ENCODE results near the gene SDCBP2.

SDCBP2 gene

DNA sequence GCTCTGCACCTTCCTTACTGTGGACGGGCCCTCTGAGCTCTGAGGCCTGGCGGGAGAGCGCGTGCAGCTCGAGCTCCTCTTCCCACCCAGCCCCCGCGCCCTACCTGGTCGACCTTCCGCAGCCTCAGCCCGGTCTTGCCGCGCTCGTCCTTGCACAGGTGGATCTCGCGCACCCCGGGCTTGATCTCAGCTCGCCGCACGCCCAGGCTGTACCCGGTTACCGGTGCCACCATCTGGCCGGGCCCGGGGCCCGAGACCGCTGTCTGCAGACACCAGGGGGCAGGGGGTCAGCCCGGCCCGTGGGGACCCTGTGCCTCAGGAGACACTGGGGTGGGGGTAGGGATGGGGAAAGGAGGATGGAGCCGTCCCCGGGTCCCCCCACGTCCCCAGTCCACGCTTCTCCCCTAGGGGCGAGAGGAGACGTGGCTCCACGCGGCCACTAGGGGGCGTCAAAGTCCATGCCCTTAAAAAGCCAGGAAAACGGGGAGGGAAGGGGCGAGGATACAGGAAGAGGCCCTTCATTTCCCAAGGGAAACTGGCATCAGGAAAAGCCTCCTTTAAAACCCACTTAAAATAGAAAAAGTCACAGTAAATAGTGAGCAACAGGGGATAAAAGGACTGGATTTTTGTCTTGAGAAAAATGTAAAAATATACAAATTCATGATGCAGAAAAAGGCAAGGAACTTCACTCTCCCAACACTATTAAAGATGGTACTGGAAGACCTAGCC is 15.5 kb downstream of the SDCBP2 start:
- DNase-seq (ENCODE audit: low read depth in 2 of 2) = peak; percentile 40 to 53

DNA sequence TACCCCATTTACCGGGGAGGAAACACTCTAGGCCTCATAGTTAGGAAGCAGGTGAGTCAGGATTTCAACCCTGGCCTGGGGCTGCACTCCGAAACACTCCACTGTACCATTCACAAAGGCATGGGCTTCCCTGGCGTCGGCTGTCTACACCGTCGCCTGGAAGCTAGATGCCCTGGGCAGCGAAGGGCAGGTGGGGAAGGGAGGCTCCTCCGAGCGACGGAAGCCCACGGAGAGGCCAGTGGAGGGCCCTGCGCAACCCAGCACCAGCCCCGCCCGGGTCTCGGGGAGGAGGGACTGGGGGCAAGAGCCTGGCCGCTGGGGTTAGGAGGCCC is 16.1 kb downstream of the SDCBP2 start:
- no peak for DNase-seq (ENCODE audit: low read depth in 2 of 2)

DNA sequence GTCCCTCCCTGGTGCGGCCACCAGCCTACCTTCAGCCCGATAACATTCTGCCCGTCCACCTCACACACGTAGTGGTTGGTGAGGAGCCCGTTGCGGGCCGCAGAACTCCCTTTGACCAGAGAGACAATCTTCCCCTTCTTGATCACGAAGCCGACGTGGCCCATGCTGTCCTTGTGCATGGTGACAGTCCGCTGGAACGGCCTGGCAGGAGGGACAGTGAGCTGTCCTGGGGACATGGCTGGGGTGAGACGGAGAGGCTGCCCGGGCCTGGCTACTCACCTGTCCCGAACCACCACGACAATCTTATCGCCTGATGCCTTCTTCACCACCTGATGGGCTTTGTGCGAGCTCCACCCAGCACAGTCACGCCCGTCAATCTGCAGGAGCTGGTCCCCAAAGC is 16.6 kb downstream of the SDCBP2 start:
- no peak for DNase-seq (ENCODE audit: low read depth in 2 of 2)

DNA sequence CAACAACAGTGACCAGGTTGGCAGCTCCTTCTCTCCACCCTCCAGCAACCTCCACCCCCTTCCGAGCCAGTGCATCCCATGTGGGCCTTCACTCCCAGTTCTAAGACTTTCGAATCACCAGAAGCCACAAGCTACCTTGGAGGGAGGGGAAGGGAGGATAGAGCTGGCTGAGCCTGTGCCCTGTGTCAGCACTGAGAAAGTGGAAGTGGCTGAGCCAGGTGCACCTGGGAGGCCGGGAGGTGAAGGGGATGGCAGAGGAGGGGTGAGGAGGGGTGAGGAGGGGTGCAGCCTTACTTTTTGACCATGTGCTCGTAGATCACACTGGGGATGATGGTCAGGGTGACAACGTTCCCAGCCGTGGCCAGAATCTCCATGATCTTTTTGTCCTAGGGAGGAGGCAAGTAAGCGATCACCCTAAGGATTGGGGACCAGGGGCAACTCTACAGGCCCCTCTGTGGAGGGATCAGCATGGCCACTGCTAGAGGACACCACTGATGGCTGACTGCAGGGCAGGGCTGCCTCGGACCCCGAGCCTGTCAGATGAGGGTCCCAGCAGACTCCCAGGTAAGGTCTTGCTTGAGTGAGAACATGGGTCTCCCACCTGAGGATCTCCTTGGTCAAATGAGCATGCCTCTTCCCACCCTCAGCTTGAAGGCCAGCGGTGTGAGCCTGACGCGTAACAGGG is 18.3 kb downstream of the SDCBP2 start:
- DNase-seq (ENCODE audit: low read depth in 2 of 2) = no peak

DNA sequence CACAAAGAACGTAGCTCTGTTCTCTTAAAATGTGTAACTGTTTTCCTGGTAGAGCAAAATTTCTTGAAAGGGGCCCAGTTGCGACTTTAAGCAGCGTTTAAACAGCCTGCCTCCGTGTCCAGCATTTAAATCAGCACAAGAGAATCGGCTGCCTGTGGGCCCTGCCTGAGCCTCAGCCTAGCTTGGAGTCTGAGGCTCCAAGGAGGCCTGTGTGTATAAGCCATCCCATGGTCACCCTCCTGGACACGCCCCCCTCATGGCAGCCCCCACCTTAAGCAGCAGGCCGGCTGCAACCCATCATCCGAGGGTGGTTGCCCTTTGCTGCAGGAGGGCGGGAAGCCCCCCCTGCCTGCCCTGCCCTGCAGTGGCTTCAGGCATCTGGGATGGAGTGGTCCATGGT is 18.9 kb downstream of the SDCBP2 start:
- no peak for DNase-seq (ENCODE audit: low read depth in 2 of 2)

DNA sequence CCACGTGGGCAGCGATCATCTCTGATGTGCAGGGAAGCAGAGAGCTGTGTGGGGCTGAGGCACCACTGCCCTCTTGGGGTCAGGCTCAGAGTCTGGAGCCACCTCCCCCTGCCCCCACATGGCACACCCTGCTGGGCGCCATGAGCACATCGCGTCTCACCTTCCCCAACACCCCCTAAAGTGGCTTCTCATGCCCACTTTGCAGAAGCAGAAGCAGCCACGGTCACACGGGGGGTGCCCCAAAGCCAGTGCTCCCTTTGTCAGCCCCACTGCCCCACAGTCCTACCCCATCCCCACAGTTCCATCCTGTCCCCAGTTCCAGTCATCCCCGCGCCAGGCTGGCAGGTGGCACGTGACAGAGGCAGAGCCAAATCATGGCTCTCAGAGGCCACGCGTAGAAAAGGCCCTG is 19.5 kb downstream of the SDCBP2 start:
- DNase-seq (ENCODE audit: low read depth in 2 of 2) = no peak

DNA sequence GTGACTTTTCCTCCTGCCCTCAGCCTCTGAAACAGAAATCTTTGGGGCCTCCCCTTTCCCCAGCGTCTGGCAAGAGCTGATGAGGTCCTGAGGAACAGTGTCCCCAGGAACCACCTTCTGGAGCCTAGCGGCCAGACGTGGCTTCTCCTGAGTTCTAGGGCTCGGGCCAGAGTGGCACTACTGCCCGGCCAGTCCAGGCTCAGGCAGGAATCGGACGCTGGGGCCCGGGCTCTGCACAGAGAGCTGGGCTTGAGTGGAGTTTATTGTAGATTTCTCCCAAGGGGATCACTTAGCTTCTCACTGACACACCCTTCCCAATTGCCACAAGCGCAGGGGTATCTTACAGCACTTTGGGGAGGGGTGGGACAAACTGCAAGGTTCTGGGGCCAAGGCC is 20.2 kb downstream of the SDCBP2 start:
- no peak for DNase-seq (ENCODE audit: low read depth in 2 of 2)

DNA sequence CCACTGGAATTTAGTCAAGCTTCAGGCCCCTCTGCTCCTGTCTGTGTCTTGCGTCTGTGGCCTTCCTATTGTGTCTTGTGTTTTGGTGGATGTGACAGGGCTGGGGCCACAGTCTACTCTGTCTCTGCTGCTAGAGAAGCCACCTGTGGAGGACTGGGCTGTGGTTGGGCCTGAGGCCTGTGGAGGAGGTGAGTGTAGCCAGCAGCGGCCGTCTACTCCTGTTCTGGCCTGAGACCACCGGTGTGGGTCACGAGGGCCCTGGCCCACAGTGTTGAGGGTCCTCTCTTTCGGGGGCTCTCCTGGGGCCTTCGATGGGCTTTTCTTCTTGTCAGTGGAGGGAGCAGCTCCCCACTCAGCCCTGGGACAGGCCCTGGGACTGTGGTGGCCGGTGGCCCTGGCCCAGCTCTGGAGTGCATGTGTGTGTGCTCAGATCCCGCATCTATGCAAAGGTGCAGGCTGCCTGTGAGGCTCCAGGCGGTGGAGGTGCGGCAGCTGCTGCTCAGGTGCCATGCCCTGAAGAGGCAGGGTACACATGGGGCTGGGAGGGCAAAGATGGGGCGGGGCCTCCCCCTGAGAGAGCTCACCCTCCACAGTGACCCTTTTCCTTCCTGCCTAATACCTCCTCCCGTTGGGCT is 20.8 kb downstream of the SDCBP2 start:
- no peak for DNase-seq (ENCODE audit: low read depth in 2 of 2)

DNA sequence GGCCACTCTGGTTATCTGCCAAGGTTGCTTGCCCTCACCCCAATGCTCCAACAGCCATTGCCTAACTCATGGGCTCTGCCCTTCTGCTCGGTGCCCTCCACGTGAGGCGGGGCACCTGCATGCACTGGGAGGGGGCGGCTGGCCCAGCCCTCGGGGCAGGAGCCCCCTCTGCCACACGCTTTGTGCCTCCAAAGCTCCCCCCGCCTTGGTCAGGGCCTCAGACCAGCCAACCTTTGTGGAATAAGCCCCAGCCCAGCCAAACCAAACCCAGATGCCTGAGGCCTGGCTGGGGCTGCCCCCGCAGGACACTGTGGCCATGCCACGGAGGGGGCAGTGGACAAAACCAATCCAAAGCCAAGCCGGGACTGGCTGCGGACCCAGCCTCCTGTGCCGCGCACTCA is 21.4 kb downstream of the SDCBP2 start:
- DNase-seq (ENCODE audit: low read depth in 2 of 2) = no peak

DNA sequence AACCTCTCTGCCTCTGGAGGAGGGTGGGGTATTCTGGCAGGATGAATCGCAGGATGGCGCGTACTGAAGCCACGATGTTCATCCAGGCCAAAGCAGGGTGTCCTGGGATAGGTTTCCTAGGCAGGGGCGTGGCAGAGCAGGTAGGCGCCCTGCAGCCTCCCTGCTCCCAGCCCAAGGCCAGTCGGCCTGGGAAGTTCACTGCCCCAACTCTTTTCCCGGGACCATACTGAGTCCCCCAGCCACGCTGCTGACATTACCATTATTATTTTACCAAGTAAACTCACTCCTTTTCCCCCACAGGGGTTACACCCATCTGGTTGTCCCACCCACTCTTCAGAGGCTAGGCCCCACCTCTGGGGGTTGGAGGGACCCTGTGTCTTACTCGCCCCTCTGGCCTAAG is 21.8 kb downstream of the SDCBP2 start:
- DNase-seq (ENCODE audit: low read depth in 2 of 2) = no peak

DNA sequence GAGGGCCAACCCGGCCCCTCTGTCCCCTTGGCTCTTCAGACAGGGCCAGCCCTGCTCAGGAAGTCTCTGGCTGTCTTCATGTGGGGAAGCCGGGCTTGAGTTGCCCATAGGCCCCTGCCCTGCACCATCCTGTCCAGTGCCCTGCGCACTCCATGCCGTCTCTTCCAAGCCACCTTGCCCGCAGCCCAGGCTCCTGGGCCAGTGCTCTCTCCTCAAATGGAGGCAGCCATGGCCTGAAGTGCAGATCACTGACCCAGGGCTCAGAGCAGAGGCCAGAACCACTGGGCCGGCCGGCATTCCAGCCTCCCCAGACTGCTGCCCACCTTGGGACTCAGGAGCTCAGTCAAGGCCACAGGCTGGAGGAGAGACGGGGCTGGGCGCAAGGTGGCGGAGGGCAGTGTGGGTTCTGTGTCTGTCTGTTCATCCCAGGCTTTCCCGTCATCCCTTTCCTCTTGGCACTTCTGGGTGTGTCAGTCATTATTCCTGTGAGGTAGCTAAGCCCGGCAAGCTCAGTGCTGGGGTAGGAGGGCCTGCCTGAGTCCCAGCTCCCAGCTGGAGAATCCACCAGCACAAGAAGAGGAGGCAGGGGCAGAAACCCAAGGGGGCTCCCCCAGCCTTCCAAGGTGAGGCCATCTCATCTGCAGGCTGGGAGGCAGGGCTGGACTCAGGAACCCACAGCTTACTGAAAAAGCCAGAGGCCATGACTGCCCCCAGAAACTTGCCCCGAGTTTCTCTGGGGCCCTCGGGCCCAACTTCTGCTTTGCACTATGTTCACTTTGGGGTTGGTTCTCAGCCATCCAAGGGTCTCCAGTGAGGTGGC is 22.4 kb downstream of the SDCBP2 start:
- no peak for DNase-seq (ENCODE audit: low read depth in 2 of 2)

DNA sequence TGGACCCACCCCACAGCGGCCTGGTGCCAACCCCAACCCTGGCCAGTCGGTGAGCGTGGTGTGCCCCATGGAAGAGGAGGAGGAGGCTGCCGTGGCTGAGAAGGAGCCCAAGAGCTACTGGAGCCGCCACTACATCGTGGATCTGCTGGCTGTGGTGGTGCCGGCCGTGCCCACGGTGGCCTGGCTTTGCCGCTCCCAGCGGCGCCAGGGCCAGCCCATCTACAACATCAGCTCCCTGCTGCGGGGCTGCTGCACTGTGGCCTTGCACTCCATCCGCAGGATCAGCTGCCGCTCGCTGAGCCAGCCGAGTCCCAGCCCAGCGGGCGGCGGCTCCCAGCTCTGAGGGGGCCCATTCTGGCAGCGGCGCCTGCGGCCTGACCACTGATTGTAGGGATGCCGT is 23.2 kb downstream of the SDCBP2 start:
- no peak for DNase-seq (ENCODE audit: low read depth in 2 of 2)

DNA sequence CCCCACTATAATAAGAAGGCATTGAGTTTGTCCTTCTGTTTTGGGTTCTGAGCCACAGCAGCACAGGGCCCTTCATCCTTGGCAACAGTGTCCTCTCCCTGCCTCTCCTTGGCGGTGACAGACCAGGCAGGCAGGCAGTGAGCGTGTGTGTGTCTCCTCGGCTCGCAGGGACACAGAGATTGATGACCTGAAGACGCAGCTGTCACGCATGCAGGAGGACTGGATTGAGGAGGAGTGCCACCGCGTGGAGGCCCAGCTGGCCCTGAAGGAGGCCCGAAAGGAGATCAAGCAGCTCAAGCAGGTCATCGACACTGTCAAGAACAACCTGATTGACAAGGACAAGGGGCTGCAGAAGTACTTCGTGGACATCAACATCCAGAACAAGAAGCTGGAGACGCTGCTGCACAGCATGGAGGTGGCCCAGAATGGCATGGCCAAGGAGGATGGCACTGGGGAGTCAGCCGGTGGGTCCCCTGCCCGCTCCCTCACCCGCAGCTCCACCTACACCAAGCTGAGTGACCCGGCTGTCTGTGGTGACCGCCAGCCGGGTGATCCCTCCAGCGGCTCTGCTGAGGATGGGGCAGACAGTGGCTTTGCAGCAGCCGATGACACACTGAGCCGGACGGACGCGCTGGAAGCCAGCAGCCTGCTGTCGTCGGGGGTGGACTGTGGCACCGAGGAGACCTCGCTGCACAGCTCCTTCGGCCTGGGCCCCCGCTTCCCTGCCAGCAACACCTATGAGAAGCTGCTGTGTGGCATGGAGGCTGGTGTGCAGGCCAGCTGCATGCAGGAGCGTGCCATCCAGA is 24.0 kb downstream of the SDCBP2 start:
- DNase-seq (ENCODE audit: low read depth in 2 of 2) = no peak

DNA sequence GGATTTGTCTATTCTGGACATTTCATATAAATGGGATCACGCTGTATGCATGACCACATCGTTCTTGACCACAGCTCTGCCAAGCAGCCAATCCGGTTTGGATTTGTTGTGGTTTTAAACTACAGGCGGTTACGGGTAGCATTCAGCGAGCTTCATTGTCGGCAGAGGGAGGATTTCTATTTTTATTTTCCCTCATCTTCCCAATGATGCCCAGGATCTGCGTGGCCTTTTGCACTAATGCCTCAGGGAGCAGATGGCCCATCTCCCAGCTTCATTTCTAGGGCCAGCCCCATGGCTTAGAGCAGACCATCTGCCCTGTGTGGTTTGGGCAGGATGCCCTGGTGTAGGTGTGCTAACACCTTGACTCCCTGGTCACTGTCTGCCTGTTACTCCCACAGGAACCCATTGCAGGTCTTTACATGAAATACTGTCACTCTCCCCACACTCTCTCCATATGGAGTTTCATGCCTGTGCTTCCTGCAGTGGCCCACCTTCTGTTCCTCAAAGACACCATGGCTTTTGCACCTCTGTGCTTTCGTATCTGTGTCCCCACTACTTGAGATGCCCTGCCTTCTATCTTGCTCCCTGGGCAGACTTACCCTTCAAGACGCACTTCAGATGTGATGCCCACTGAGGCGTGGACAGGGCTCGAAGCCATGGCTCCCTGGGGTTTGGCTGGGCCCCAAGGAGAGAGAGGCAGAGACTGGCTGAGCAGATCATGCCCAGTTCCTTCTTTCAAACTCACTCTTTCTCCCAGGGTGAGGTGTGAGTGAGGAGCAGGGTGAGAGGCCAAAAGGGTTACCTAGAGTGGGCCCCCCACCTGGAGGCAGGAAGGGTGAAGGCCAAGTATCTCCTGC is 26.0 kb downstream of the SDCBP2 start:
- no peak for DNase-seq (ENCODE audit: low read depth in 2 of 2)

DNA sequence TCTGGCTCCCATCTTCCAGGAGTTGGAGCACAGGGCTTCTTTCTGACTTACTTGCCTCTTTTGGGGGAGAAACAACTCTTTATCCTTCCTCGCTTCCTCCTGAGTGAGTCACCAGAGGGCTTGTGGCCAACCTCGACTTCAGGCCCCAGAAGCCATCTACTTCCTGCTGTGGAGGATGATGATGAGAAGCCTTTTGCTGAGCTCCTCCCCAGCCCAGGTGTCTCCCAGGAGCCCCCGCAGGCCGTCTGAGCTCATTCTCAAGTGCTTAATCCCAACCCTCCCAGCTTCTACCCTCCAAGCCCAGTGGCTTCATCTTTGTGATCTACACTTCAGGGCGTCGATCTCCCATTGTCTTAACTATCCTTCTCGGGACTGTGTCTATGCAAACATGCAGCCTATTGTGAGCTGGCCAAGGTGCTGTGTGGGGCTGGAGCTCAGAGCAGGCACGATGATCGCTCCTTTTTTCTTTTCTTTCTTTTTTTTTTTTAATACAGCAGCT is 27.9 kb downstream of the SDCBP2 start:
- DNase-seq (ENCODE audit: low read depth in 2 of 2) = peak; percentile 26 to 28

DNA sequence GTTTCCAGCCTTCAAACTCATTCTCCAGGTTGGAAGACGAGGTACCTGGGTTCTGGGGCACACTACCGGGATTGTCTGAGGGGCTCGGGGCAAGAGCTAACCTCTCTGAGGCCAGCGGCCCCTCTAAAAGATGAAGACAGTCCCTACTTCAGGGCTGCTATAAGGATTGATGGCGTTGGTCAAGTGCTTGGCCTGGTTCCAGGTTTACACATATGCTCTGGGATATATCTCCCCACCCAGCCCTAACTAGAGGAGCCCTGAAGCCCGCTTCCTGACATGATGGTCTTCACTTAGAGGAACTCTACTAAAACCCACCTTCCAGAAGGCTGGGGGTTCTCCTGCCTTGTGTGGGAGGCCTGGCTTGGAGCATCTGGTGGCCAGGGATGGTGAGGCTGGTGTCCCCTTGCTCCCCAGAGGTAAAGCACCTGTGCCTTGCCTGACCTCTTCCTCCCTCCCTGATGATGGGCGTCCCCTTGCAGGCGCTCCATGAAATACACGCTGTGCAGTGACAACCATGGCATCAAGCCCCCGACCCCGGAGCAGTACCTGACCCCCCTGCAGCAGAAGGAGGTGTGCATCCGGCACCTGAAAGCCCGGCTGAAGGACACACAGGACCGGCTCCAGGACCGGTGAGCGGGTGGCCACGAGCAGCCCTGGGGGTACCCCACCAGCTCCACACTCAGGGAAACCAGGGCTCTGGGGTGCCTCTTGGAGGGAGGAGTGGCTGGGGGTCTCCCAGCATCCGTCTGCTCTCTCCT is 28.7 kb downstream of the SDCBP2 start:
- no peak for DNase-seq (ENCODE audit: low read depth in 2 of 2)

DNA sequence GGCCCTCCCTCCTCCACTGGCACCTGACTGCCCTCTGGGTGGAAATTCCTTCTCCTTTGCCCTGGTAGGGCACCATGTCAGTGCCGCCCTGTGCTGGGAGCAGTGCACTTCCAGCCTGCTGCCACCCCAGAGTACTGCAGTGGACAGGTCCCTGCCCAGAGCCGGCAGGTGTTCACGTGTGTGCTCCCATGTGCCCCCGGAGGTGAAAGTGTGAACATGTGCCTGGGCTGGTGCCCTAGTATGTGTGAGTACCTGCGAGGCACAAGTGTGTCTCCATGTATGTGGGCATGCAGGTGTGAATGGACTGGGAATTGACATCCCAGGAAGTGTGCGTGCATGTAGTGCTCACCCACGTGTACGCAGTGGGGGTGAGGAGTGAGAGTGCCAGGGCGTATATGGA is 29.4 kb downstream of the SDCBP2 start:
- peak in 1 of 2 experiments; percentile 23 for DNase-seq (ENCODE audit: low read depth in 2 of 2)

DNA sequence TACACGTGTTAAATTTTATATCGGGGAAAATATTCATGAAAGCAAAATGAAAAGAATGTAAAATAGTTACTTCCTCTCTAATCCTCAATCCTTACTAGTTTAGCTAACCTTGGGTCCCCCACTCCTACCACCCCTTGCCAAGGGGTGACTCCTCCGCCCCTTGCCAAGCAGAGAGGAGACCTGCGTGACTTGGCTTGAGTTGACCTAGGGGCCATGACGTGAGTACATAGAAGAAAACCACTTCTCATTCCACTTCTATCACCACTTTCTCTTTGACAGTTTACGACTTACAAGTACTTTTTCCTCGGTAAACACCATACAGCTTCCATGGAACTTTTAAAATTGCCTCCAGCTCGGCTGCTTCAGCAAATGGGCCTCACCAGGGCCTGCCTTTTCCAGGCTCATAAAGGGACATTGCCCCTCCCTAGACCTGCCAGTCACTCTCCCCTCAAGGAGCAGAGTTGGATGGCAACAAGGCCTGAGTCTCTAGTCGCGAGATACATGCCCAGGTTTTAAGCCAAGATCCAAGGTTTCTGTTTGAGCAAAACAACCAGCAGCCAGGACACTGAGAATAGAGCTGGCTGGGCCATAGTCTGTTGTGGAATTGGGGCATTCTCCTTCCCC is 29.9 kb downstream of the SDCBP2 start:
- no peak for DNase-seq (ENCODE audit: low read depth in 2 of 2)

DNA sequence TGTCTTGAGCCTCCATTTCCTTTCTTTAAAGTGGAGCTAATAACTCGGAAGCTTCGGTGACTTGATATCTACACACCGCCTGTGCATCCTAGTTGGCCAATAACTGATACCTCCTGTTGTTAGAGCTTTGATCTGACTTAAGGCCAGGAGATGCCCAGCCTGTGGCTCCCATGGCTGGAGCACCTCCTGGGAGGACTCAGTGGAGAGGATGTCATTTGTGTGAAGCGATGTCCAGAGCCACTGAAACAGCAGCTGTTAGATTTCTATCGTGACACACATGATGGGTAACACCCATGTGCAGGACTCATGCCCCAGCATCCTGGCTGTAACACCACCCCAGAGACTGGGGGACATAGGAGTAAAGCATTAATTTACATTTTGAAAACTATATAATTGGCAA is 30.8 kb downstream of the SDCBP2 start:
- DNase-seq (ENCODE audit: low read depth in 2 of 2) = no peak
